ENCODE data around the gene AGXT. TPM values are rescaled to one million over a fixed set of nuclear protein-coding genes. Genes with fewer than 3 reads are reported as not detected.

AGXT gene
- total RNA-seq, 1 donor = not detected

DNA sequence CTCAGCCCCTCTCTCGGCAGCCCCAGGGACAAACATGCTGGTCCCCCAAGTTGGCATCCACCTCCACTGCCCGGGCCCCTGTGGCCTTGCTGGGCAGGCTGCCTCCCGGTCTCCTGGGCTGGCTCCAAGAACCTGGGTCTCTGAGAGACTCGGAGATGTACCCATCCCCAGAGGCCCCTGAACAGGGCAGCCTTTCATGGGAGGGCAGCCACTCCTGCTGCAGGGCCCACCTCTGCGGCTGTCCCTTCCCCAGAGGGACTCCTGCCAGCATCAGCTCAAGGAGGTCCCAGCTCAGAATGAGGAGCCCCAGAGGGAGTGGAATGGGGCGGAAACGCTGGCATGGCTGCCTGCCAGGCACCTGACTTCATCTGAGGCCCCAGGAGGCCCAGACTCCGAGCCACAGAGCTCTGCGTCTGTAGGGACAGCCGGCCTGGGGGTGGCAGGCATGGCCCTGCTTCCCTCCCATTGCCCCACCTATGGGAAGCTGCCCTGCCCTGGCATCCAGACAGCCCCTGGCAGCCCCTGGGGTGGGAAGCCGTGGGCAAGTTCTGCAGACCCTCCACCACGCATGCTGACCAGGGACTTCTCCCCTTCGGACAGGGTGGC is 36.7 kb downstream of the AGXT start:
- H3K4me3 ChIP-seq (ENCODE audit: low read depth, low read length) = no peak overlapping the region
- TF ChIP-seq, protein P1, sequence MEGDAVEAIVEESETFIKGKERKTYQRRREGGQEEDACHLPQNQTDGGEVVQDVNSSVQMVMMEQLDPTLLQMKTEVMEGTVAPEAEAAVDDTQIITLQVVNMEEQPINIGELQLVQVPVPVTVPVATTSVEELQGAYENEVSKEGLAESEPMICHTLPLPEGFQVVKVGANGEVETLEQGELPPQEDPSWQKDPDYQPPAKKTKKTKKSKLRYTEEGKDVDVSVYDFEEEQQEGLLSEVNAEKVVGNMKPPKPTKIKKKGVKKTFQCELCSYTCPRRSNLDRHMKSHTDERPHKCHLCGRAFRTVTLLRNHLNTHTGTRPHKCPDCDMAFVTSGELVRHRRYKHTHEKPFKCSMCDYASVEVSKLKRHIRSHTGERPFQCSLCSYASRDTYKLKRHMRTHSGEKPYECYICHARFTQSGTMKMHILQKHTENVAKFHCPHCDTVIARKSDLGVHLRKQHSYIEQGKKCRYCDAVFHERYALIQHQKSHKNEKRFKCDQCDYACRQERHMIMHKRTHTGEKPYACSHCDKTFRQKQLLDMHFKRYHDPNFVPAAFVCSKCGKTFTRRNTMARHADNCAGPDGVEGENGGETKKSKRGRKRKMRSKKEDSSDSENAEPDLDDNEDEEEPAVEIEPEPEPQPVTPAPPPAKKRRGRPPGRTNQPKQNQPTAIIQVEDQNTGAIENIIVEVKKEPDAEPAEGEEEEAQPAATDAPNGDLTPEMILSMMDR (IDR thresholded peaks at IDR 0.05; ENCODE audit: insufficient read depth, low read depth, low read length) = no peak
- DNase-seq (ENCODE audit: low read depth) = no peak

DNA sequence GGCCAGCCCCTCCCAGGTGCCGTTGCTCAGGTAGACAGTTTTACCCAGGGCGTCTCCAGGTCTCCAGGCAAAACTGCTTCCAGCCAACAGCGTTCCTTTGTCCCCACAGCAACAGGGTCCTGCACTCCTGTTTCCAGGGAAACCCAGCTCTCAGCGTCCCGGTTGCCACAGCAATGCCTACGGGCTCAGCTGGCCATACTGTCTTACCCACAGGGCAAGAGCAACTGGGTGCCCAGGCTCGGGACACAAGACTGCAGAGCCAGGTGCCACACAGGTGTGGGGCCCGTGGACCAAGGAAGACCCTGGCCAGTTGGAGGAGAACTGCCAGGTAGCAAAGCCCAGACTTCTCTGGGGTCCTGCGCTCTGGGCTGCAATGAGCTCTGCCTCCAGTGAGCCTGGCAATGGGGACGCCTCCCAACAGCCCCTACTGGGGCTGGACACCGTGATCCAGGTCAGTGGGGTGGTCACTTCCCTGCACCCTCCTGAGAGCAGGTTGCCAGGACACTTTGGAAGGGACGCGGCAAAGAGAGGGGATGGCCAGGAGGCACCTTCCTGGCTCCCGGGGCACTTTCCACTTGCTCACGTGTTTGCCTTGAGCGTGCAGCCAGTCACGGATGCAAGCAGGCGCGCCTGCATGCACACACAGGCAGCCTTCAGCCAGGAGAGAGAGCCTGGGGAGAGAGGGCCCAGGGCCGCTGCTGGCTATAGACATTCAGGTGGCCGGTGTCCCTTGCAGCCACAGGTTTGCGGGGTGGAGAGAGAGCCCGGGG is 37.7 kb downstream of the AGXT start, which contains the start of gene CROCC2:
Gene CROCC2, plus strand, starts transcription at position 196 of the 770 bp plus-strand sequence. Its CDS starts 178 bp downstream, at position 374.
- no peak within 1 kb of the TSS for H3K4me3 ChIP-seq (ENCODE audit: low read depth, low read length)
- no peak for DNase-seq (ENCODE audit: low read depth)
- TF ChIP-seq, protein P1 (IDR thresholded peaks at IDR 0.05; ENCODE audit: insufficient read depth, low read depth, low read length) = no peak

DNA sequence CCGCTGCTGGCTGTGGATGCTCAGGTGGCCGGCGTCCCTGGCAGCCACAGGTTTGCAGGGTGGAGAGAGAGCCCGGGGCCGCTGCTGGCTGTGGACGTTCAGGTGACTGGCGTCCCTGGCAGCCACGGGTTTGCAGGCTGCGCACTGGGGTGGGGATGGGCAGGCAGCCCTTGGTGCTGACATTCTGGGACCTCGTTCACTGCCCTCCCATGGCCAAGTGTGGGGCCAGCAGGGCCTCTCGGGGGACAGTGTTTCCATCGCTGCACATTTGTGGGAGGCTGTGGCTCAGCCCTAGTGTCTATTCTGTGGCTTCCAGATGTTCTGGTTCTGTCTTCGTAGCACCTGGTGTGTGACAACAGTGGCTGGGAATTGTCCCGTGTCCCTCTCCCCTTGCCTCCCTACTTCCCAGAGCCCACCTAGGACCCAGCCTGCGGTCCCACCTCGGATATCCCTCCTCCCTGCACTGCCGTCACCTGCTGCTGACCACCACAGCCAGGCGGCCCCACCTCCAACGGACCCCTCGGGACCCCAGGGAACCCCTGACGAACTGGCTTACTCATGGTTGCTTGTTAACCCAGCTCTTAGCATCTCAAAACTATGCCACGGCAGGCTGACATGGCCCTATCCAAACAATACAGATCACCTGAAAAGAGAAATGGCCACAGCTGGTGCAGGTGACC is 38.4 kb downstream of the AGXT start:
- H3K4me3 ChIP-seq (ENCODE audit: low read depth, low read length) = no peak overlapping the region
- DNase-seq (ENCODE audit: low read depth) = no peak
- TF ChIP-seq, protein P1 (IDR thresholded peaks at IDR 0.05; ENCODE audit: insufficient read depth, low read depth, low read length) = no peak

DNA sequence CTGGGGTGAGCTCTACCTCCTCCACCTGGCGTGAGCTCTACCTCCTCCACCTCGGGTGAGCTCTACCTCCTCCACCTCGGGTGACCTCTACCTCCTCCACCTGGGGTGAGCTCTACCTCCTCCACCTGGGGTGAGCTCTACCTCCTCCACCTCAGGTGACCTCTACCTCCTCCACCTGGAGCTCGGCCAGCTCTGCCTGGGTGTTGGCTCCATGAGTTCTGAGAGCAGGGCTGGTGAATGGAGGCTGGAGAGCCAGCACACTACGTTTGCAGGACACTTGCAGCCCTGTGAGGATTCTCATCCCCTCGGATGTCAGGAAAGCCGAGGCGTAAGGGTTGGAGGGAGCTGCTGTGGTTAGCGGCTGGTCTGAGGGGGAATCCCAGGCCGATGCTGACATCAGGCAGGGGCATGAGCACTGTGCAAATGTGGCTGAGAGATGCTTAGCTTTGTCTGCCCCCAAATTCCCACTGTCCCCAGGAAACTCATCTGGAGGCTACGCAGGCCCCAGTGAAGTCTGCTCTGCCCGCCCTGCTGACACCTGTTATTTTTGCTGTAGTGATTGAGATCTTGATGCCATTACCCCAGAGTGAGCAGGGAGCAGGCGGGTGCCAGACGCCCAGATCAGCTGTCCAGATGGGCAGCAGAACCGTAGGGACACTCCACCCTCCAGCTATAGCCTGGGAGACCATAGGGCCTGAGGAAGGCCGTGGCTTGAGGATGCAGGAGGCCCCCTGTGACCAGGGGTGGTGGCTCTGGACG is 40.8 kb downstream of the AGXT start:
- TF ChIP-seq, protein P1 (IDR thresholded peaks at IDR 0.05; ENCODE audit: insufficient read depth, low read depth, low read length) = no peak
- DNase-seq (ENCODE audit: low read depth) = no peak
- H3K4me3 ChIP-seq (ENCODE audit: low read depth, low read length) = no peak overlapping the region

DNA sequence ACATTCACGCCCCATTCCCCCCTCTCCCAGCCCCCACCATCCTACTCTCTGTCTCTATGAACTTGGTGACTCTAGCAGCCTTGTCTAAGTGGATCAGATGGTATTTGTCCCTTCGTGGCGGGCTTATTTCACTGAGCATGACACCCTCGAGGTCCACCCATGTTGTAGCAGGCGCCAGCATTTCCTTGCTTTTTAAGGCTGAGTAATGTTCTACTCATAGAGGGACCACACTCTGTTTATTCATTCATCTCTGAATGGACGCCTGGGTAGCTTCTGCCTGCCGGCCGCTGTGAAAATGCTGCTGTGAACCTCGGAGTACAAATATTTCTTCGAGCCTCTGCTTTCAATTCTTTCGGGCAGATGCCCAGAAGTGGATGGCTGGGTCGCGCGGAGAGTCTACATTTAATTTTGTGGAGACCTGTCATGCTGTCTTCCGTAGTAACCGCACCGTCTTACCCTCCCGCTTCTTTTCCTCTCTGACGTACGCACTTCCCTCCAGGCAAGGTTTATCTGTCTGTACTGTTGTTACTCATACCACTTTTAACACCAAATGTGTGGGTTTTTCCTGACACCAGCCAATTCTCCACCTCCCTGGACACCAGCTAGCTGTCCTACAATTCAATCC is 43.1 kb downstream of the AGXT start:
- no peak overlapping the region for H3K4me3 ChIP-seq (ENCODE audit: low read depth, low read length)
- no peak for DNase-seq (ENCODE audit: low read depth)
- TF ChIP-seq, protein P1 (IDR thresholded peaks at IDR 0.05; ENCODE audit: insufficient read depth, low read depth, low read length) = no peak

Measured in fibroblast of villous mesenchyme (primary cell).